Endodermal cell (in vitro differentiated cells): ENCODE measurements around the gene POLRMT. TPM values are rescaled to one million over a fixed set of nuclear protein-coding genes. Genes with fewer than 3 reads are reported as not detected.

Experiments
- DNase-seq: peaks from one replicate; pipeline ENCODE4 v3.0.0-alpha.2; 2017
- H3K27ac ChIP-seq: 2 replicates; pipeline ENCODE4 v1.5.1; 2013; ENCODE audit warnings: mild to moderate bottlenecking, low read depth, low read length, moderate library complexity
- H3K27me3 ChIP-seq: 2 replicates; pipeline ENCODE4 v1.6.1; 2013; ENCODE audit warnings: mild to moderate bottlenecking, low read length, moderate library complexity; ENCODE audit not compliant: insufficient read depth, control insufficient read depth, poor library complexity, severe bottlenecking
- H3K36me3 ChIP-seq: 2 replicates; pipeline ENCODE4 v1.7.0; 2013; ENCODE audit warnings: mild to moderate bottlenecking, low read length, moderate library complexity; ENCODE audit not compliant: control insufficient read depth, insufficient read depth
- H3K4me1 ChIP-seq: one replicate; pipeline ENCODE4 v1.7.0; 2013; ENCODE audit warnings: low read length; ENCODE audit not compliant: control insufficient read depth, insufficient read depth
- H3K4me3 ChIP-seq: 2 replicates; pipeline ENCODE4 v1.5.1; 2013; ENCODE audit warnings: mild to moderate bottlenecking, low read length, moderate library complexity
- H3K9ac ChIP-seq: 2 replicates; pipeline ENCODE4 v1.6.1; 2013; ENCODE audit warnings: mild to moderate bottlenecking, low read length, moderate library complexity; ENCODE audit not compliant: poor library complexity, severe bottlenecking; ENCODE audit errors: extremely low read depth
- H3K9me3 ChIP-seq: 2 replicates; pipeline ENCODE4 v1.6.1; 2013; ENCODE audit warnings: mild to moderate bottlenecking, low read length, moderate library complexity; ENCODE audit not compliant: control insufficient read depth
- H3K27ac Mint-ChIP-seq: 2 replicates; pipeline ENCODE4 v1.8.0; 2020; ENCODE audit warnings: mixed read lengths
- H3K27me3 Mint-ChIP-seq: 2 replicates; pipeline ENCODE4 v1.8.0; 2021; ENCODE audit warnings: mild to moderate bottlenecking, mixed read lengths; ENCODE audit not compliant: insufficient read depth
- H3K36me3 Mint-ChIP-seq: 2 replicates; pipeline ENCODE4 v1.8.0; 2020; ENCODE audit warnings: low read depth, mixed read lengths
- H3K4me1 Mint-ChIP-seq: 2 replicates; pipeline ENCODE4 v1.8.0; 2020; ENCODE audit warnings: mixed read lengths
- H3K4me3 Mint-ChIP-seq: 2 replicates; pipeline ENCODE4 v1.8.0; 2020; ENCODE audit warnings: mild to moderate bottlenecking, moderate library complexity, mixed read lengths
- H3K9me3 Mint-ChIP-seq: 2 replicates; pipeline ENCODE4 v1.8.0; 2020; ENCODE audit warnings: mild to moderate bottlenecking, mixed read lengths
- CTCF ChIP-seq: fragments of 200-600 bp; sonication (generic); conservative IDR thresholded peaks from 2 replicates; pipeline ENCODE4 v1.5.0; 2021; ENCODE audit warnings: antibody characterized with exemption, mild to moderate bottlenecking
- WGBS, 2 experiments: methylation state at CpG; one replicate each; pipeline versions ENCODE4 v1.1.5 to v1.1.7; 2013; ENCODE audit warnings: missing lambda C conversion rate in 2 of 2, mixed read lengths in 1 of 2; ENCODE audit not compliant: insufficient coverage in 1 of 2, insufficient read length in 1 of 2; 5-methylcytosine and 5-hydroxymethylcytosine counted together
- total RNA-seq, 2 donors: library from RNA; stranded (reverse); fragmentation: NEBNext Ultra II Directional in 1 of 2; extraction: Animal tissue kit (Norgen Biotek cat#: 25700) in 1 of 2; gene quantifications; 2 replicates in 1 of 2; 3 replicates in 1 of 2; pipeline ENCODE4 v1.2.1, GENCODE V29; 2021

The POLRMT gene
- total RNA-seq, 2 donors from 2014 or later: 76.6 to 86.4 TPM

GRCh38 chr19:663682-664117, 30.4 kb upstream of the POLRMT start:
- peak overlapping the region; percentile 79 for H3K4me3 ChIP-seq
- Mint-ChIP-seq H3K27ac (peak overlapping the region; percentile 66), H3K27me3 (peaks cover 13% of the 10 kb centered on the region), H3K36me3 (no peaks in the 10 kb centered on the region), H3K9me3 (peaks cover 17% of the 10 kb centered on the region), H3K4me1 (peaks cover 17% of the 10 kb centered on the region), H3K4me3 (peak overlapping the region; percentile 68)
- 86 to 99% methylated on average over 11 to 18 of the region's 18 CpGs for WGBS, 2 experiments
- peaks cover under 1% of the 10 kb centered on the region for H3K9me3 ChIP-seq
- no peaks in the 10 kb centered on the region for H3K36me3 ChIP-seq
- H3K27ac ChIP-seq: peak overlapping the region; percentile 53
- no peak for DNase-seq
- no peak for TF ChIP-seq CTCF
- H3K4me1 ChIP-seq: no peaks in the 10 kb centered on the region
- H3K9ac ChIP-seq: no peak overlapping the region
- no peaks in the 10 kb centered on the region for H3K27me3 ChIP-seq

DNA sequence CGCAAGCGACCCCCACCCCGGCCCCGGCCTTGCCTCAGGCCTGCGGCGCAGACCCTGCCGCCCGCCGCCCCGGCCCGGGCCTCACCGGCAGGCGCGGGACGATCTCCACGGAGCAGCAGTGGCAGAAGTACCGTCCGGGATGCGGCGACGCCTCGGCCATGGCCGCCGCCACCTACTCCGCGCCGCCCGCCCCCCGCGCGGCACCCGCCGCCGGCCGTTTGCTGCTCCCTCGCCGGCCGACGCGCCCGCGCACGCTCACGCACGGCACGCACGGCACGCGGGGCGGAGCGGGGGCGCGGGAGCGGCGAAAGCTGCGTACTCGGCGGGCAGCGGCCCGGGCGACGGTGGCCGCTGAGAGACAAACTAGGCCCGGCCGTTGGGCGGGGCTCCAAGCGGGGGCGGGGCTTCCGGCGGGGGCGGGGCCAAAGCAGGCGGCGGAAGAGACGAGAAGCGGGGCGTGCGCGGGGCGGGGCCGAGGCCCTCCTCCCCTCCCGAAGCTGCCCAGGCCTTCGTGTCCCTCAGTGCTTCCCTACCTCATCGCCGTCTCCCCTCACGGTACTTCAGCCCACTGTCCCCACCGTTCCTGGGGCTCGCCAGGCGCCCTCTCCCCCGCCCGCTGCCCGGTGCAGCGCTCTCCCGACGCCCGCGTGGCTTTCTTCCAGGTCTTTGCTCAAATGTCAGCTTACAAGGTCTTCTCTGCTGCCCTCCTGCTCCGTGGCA, 29.8 kb upstream of the POLRMT start, which contains the start of gene RNF126:
Gene RNF126 (minus strand): TSS at position 253 of the 720 bp plus-strand sequence. CDS start 93 bp downstream, at position 160.
- Mint-ChIP-seq H3K27ac (peak within 1 kb of the TSS; percentile 90), H3K27me3 (peaks cover 13% of the 10 kb centered on the region), H3K9me3 (peaks cover 13% of the 10 kb centered on the region), H3K4me1 (peaks cover 17% of the 10 kb centered on the region), H3K4me3 (peak within 1 kb of the TSS; percentile 68), H3K36me3 (no peaks in the 10 kb centered on the region)
- DNase-seq: peak; percentile 97
- 3 to 62% methylated on average over 13 to 97 of the region's 97 CpGs for WGBS, 2 experiments
- TF ChIP-seq CTCF: no peak
- Histone ChIP-seq H3K9me3 (no peaks in the 10 kb centered on the region), H3K9ac (peak within 1 kb of the TSS; percentile 80), H3K27ac (peak within 1 kb of the TSS; percentile 66), H3K4me1 (no peaks in the 10 kb centered on the region), H3K4me3 (peak within 1 kb of the TSS; percentile 89), H3K27me3 (no peaks in the 10 kb centered on the region), H3K36me3 (no peaks in the 10 kb centered on the region)

DNA sequence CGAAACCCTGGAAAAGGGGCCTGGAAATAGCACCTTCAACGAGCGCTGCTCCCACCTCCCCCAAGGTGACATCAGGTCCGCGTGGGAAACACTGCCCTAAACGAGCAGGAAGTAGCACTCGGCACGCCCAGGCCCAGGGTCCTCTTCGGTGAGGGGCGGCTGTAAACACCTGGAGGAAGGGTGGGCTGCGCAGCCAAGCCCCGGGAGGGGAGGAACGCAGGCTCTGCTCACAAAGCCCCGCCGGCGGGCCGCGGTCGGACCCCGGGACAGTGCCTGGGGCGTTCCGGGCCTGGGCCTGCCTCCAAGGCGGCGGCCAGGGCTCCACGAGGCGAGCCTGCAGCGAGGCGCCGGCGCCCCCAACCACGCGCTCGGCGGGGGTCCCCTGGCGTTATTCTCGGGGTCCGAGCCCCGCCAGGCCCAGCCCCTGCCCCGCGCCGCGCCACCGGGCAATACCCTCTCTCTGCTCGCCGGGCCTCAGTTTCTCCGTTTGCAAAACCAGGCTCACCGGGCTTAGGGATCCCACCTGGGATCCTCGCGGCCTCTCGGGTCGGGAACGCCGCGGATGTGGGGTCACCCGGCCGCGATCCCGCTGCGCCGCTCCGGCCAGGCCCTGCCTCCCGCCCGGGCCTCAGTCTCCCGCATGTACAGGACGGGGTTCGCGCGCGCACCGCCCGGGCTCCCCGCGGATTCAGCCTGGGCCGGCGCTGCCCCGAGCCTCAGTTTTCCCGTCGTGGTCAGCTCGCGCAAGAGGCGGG, 29.0 kb upstream of the POLRMT start:
- peak; percentile 74 for DNase-seq
- no peak for TF ChIP-seq CTCF
- H3K27ac Mint-ChIP-seq: peak overlapping the region; percentile 90

More for the DNA sequence above, 29.0 kb upstream of the POLRMT start:
- Histone ChIP-seq H3K27ac (peak overlapping the region; percentile 66), H3K9me3 (no peaks in the 10 kb centered on the region), H3K36me3 (no peaks in the 10 kb centered on the region), H3K4me3 (peak overlapping the region; percentile 89), H3K27me3 (no peaks in the 10 kb centered on the region), H3K9ac (peak overlapping the region; percentile 80), H3K4me1 (no peaks in the 10 kb centered on the region)
- Mint-ChIP-seq H3K27me3 (peaks cover 13% of the 10 kb centered on the region), H3K4me3 (peak overlapping the region; percentile 68), H3K9me3 (peaks cover 13% of the 10 kb centered on the region), H3K36me3 (no peaks in the 10 kb centered on the region), H3K4me1 (peaks cover 17% of the 10 kb centered on the region)
- 1% methylated on average over 60 to 81 of the region's 81 CpGs for WGBS, 2 experiments
